Measurements from ENCODE around the gene PRDM16. TPM values are rescaled to one million over a fixed set of nuclear protein-coding genes. Genes with fewer than 3 reads are reported as not detected.

The PRDM16 gene
- total and polyA plus RNA-seq, 2 of the 4 experiments (the other 2 are of a cell fraction): 0.02 TPM; not detected in 1

DNA sequence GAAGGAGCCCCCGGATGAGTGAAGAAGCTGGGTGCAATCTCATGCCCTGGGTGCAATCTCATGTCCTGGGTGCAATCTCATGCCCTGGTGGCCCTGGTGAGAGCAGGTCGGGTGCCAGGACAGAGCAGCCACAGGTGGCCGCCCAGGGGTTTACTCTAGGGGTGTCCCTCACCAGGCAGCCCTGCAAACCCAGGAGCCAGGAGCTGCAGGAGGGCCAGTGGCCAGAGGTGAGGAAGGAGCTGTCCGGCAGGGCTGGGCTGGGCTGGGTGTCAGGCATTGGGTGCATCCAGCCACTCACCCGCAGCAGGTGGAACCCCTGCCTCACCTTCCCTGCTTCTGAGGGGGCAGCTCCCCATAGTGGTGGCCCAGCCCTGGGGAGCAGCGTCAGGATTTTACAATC lies 79.2 kb downstream of the PRDM16 start:
- in situ Hi-C loops (cut with MboI; ENCODE audit: low sequenced_read_pairs) (no loop called here), intact Hi-C loops (cut with micrococcal nuclease) (no loop called here), dilution Hi-C loops (cut with HindIII; ENCODE audit: low sequenced_read_pairs, unreplicated experiment) (no loop called here)
- ChIA-PET POLR2A (ENCODE audit: unreplicated experiment) (no interaction called here), CTCF (no interaction called here)
- no peaks in the 10 kb centered on the region for H3K36me3 ChIP-seq (ENCODE audit: control insufficient read depth, insufficient read depth, low read length)
- H3K23ac ChIP-seq (ENCODE audit: low read depth, low read length): no peak overlapping the region
- no peak overlapping the region for H3K4me2 ChIP-seq (ENCODE audit: low read depth, low read length)
- no peak overlapping the region for H3K4me3 ChIP-seq (ENCODE audit: insufficient read depth, low read depth, low read length)
- H2AK5ac ChIP-seq (ENCODE audit: low read depth, low read length): no peak overlapping the region
- no peak overlapping the region for H3K27ac ChIP-seq (ENCODE audit: insufficient read depth, low read length)
- no peaks in the 10 kb centered on the region for H4K20me1 ChIP-seq (ENCODE audit: insufficient read depth, low read length)
- H2AFZ ChIP-seq (replicated peaks; ENCODE audit: low read length, poor library complexity): no peak overlapping the region
- BruUV-seq (replicated peaks): no TSS peak
- no peak overlapping the region for H2BK5ac ChIP-seq (ENCODE audit: low read depth, low read length, poor library complexity, severe bottlenecking)
- H2AK9ac ChIP-seq (replicated peaks; ENCODE audit: low read depth, low read length, poor library complexity): no peak overlapping the region
- no peak for DNase-seq
- H3K9me3 ChIP-seq (ENCODE audit: control insufficient read depth, insufficient read depth, low read length): peaks cover 17% of the 10 kb centered on the region
- no peak overlapping the region for H2BK20ac ChIP-seq (ENCODE audit: low read depth, low read length)
- H3K27me3 ChIP-seq (ENCODE audit: control insufficient read depth, insufficient read depth, low read length): no peaks in the 10 kb centered on the region
- TF ChIP-seq CHD1 (IDR thresholded peaks at IDR 0.05; ENCODE audit: low read depth, low read length) (no peak), RCOR1 (IDR thresholded peaks at IDR 0.05; ENCODE audit: insufficient replicate concordance, low read length) (no peak), RAD21 (IDR thresholded peaks at IDR 0.05; ENCODE audit: low read length) (no peak)
- TF ChIP-seq, protein P1, sequence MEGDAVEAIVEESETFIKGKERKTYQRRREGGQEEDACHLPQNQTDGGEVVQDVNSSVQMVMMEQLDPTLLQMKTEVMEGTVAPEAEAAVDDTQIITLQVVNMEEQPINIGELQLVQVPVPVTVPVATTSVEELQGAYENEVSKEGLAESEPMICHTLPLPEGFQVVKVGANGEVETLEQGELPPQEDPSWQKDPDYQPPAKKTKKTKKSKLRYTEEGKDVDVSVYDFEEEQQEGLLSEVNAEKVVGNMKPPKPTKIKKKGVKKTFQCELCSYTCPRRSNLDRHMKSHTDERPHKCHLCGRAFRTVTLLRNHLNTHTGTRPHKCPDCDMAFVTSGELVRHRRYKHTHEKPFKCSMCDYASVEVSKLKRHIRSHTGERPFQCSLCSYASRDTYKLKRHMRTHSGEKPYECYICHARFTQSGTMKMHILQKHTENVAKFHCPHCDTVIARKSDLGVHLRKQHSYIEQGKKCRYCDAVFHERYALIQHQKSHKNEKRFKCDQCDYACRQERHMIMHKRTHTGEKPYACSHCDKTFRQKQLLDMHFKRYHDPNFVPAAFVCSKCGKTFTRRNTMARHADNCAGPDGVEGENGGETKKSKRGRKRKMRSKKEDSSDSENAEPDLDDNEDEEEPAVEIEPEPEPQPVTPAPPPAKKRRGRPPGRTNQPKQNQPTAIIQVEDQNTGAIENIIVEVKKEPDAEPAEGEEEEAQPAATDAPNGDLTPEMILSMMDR (conservative IDR thresholded peaks at IDR 0.05; ENCODE audit: low read depth, low read length): no peak
- TF ChIP-seq, protein P2, sequence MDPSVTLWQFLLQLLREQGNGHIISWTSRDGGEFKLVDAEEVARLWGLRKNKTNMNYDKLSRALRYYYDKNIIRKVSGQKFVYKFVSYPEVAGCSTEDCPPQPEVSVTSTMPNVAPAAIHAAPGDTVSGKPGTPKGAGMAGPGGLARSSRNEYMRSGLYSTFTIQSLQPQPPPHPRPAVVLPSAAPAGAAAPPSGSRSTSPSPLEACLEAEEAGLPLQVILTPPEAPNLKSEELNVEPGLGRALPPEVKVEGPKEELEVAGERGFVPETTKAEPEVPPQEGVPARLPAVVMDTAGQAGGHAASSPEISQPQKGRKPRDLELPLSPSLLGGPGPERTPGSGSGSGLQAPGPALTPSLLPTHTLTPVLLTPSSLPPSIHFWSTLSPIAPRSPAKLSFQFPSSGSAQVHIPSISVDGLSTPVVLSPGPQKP (IDR thresholded peaks at IDR 0.05; ENCODE audit: borderline replicate concordance, low read depth, low read length): no peak
- no peak overlapping the region for H2BK15ac ChIP-seq (ENCODE audit: low read depth, low read length)
- no peak overlapping the region for H4K5ac ChIP-seq (ENCODE audit: low read depth, low read length)
- no peaks in the 10 kb centered on the region for H3K4me1 ChIP-seq (ENCODE audit: control insufficient read depth, insufficient read depth, low read length)
- no peak overlapping the region for H3K9ac ChIP-seq (ENCODE audit: low read depth, low read length)
- H3K4ac ChIP-seq (ENCODE audit: low read depth, low read length): no peak overlapping the region
- WGBS, 2 experiments (ENCODE audit: extremely low coverage in 2 of 2, insufficient read length in 1 of 2): 41% methylated on average over 4 of the region's 6 CpGs; no CpG with 5 or more reads in 1 of the 2 experiments
- no peak overlapping the region for H2BK120ac ChIP-seq (ENCODE audit: low read depth, low read length)
- H3K18ac ChIP-seq (ENCODE audit: low read depth, low read length): no peak overlapping the region
- H3K56ac ChIP-seq (ENCODE audit: extremely low read depth, insufficient read depth, low read length): no peak overlapping the region
- no peak overlapping the region for H4K8ac ChIP-seq (ENCODE audit: low read depth in 2 of 2, low read length in 2 of 2)
- no peaks in the 10 kb centered on the region for H3K79me1 ChIP-seq (ENCODE audit: low read depth in 1 of 2, low read length in 2 of 2)
- H4K91ac ChIP-seq (ENCODE audit: insufficient read depth, low read depth, low read length): no peak overlapping the region
- H3K14ac ChIP-seq (replicated peaks; ENCODE audit: low read depth, low read length): no peak overlapping the region
- ATAC-seq (ENCODE audit: low read depth): no peak
- no peaks in the 10 kb centered on the region for H3K9me1 ChIP-seq (ENCODE audit: insufficient read depth, low read length)
